NT2/D1 (cell line): ENCODE results near the gene TRABD2B.

ENCODE experiments used
- YY1 ChIP-seq: IDR thresholded peaks from 2 replicates; pipeline ENCODE4 v1.6.1; 2011; ENCODE audit not compliant: insufficient read length, insufficient read depth
- ZNF274 ChIP-seq: IDR thresholded peaks from 2 replicates; pipeline ENCODE4 v1.6.1; 2011; ENCODE audit warnings: mild to moderate bottlenecking, low read depth, low read length

DNA sequence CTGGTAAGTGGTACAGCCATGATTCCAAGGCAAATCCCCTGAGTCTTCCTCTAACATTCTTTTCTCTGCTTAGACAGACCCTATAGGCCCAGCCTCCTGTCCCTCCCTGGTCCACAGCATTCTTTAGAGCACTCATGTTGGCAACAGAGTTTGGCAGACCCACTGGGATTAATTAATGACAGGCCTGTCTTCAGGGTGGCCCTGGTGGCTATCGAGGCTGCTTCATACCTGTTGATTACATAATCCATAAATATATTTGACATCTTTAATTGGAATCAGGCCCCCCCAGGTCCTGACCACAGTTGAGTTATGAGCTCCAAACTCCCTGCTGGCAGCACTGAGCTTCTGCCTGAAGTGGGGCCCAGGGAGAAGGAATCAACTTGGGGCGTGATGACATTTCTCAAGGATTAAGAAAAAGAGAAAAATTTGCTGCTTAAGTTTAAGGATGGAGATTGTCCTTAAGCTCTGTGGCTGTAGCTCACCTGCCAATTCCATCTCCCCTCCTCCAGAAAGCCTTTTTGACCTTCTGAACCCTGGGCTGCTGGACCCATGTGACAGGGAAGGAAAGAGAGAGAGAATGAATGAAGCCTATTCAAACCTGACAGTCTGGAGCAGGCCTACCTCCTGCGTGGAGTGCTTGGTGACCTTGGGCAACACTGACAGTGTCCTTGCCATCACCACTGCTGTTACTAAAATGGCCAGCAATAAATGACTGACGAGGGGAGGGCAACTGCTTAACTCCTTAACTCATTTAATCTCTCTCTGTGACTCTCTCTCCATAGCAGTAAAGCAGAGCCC lies 156.6 kb downstream of the TRABD2B start:
- no peak for TF ChIP-seq YY1
- no peak for TF ChIP-seq ZNF274
